GM23338 (cell line): Measurements from ENCODE around the gene AMDHD1. TPM values are rescaled to one million over a fixed set of nuclear protein-coding genes. Genes with fewer than 3 reads are reported as not detected.

ENCODE experiments used
- ATAC-seq: fragments of 200-7000 bp; cut with Tn5 transposase; 3 replicates; pipeline ENCODE4 v1.9.1; 2020
- DNase-seq: peaks from one replicate; pipeline ENCODE4 v3.0.0-alpha.2; 2015; ENCODE audit warnings: low spot score
- H2AFZ ChIP-seq: fragments of 200-600 bp; sonication (generic); 2 replicates; pipeline ENCODE4 v1.8.0; 2016; ENCODE audit warnings: antibody characterized with exemption, mild to moderate bottlenecking, moderate library complexity
- H3F3A ChIP-seq: fragments of 200-600 bp; sonication (generic); replicated peaks from 2 replicates; pipeline ENCODE4 v1.8.0; 2017; ENCODE audit warnings: antibody characterized with exemption, mixed run types, low read depth
- H3K27ac ChIP-seq: fragments of 200-600 bp; sonication (generic); 2 replicates; pipeline ENCODE4 v1.6.1; 2016; ENCODE audit warnings: low read depth
- H3K27me3 ChIP-seq: fragments of 200-600 bp; sonication (generic); 2 replicates; pipeline ENCODE4 v1.8.0; 2016; ENCODE audit warnings: mild to moderate bottlenecking, mixed run types, moderate library complexity; ENCODE audit not compliant: insufficient read depth
- H3K36me3 ChIP-seq: fragments of 200-600 bp; sonication (generic); 2 replicates; pipeline ENCODE4 v1.8.0; 2016; ENCODE audit warnings: mild to moderate bottlenecking; ENCODE audit not compliant: insufficient read depth
- H3K4me1 ChIP-seq: fragments of 200-600 bp; sonication (generic); 2 replicates; pipeline ENCODE4 v1.8.0; 2016; ENCODE audit warnings: mild to moderate bottlenecking, moderate library complexity; ENCODE audit not compliant: insufficient read depth
- H3K4me2 ChIP-seq: fragments of 200-600 bp; sonication (generic); 2 replicates; pipeline ENCODE4 v1.7.1; 2017; ENCODE audit warnings: mixed run types
- H3K4me3 ChIP-seq: fragments of 200-600 bp; sonication (generic); 2 replicates; pipeline ENCODE4 v1.6.1; 2016; ENCODE audit warnings: mixed run types
- H3K79me2 ChIP-seq: fragments of 200-600 bp; sonication (generic); replicated peaks from 2 replicates; pipeline ENCODE4 v1.8.0; 2017; ENCODE audit warnings: mild to moderate bottlenecking; ENCODE audit not compliant: insufficient read depth
- H3K9me2 ChIP-seq: fragments of 200-600 bp; sonication (generic); 2 replicates; pipeline ENCODE4 v1.8.0; 2017; ENCODE audit not compliant: insufficient read depth
- H4K20me1 ChIP-seq: fragments of 200-600 bp; sonication (generic); replicated peaks from 2 replicates; pipeline ENCODE4 v1.8.0; 2017; ENCODE audit warnings: mild to moderate bottlenecking; ENCODE audit not compliant: insufficient read depth
- H3K27ac Mint-ChIP-seq: 2 replicates; pipeline ENCODE4 v1.8.0; 2020; ENCODE audit warnings: inconsistent platforms, mild to moderate bottlenecking, moderate library complexity, mixed read lengths
- H3K27me3 Mint-ChIP-seq: 3 replicates; pipeline ENCODE4 v1.8.0; 2022; ENCODE audit warnings: low read depth, mild to moderate bottlenecking, moderate library complexity, mixed read lengths, inconsistent platforms; ENCODE audit not compliant: insufficient read depth, poor library complexity
- H3K36me3 Mint-ChIP-seq: 3 replicates; pipeline ENCODE4 v1.8.0; 2021; ENCODE audit warnings: low read depth, mild to moderate bottlenecking, inconsistent platforms, moderate library complexity, mixed read lengths
- H3K4me1 Mint-ChIP-seq: 3 replicates; pipeline ENCODE4 v1.8.0; 2020; ENCODE audit warnings: mild to moderate bottlenecking, inconsistent platforms, mixed read lengths
- H3K4me3 Mint-ChIP-seq: 3 replicates; pipeline ENCODE4 v1.8.0; 2021; ENCODE audit warnings: moderate library complexity, mild to moderate bottlenecking, inconsistent platforms, mixed read lengths
- H3K9me3 Mint-ChIP-seq: 3 replicates; pipeline ENCODE4 v1.8.0; 2020; ENCODE audit warnings: moderate library complexity, mild to moderate bottlenecking, inconsistent platforms, mixed read lengths
- CREB1 ChIP-seq: fragments of 250-450 bp; sonication (Bioruptor Pico); IDR thresholded peaks from 2 replicates; pipeline ENCODE4 v1.5.0; 2020; ENCODE audit warnings: low read depth, mild to moderate bottlenecking, moderate library complexity
- CTCF ChIP-seq, 2 experiments: fragments of 200-600 bp in 1 of 2; sonication (generic) in 1 of 2; conservative IDR thresholded peaks; 2 replicates each; pipeline versions ENCODE4 v1.5.1 to v1.6.1; 2016 to 2017; ENCODE audit warnings: antibody characterized with exemption in 2 of 2, low read depth in 2 of 2, mild to moderate bottlenecking in 2 of 2, moderate library complexity in 1 of 2
- EZH2 ChIP-seq: fragments of 200-600 bp; sonication (generic); IDR thresholded peaks from one replicate; pipeline ENCODE4 v1.8.0; 2017; ENCODE audit warnings: antibody characterized with exemption, mild to moderate bottlenecking, low read depth; ENCODE audit not compliant: unreplicated experiment
- JUNB ChIP-seq: IDR thresholded peaks from one replicate; pipeline ENCODE4 v1.6.1; 2016; ENCODE audit warnings: antibody characterized with exemption; ENCODE audit not compliant: unreplicated experiment
- NANOG ChIP-seq: IDR thresholded peaks from 2 replicates; pipeline ENCODE4 v1.6.1; 2016; ENCODE audit warnings: antibody characterized with exemption, borderline replicate concordance
- POLR2AphosphoS5 ChIP-seq: IDR thresholded peaks from 2 replicates; pipeline ENCODE4 v1.6.1; 2016; ENCODE audit warnings: antibody characterized with exemption, low read depth
- ZNF114 ChIP-seq: fragments of 250-450 bp; sonication (Bioruptor Pico); IDR thresholded peaks from 2 replicates; pipeline ENCODE4 v1.5.0; 2020; ENCODE audit warnings: mild to moderate bottlenecking, moderate library complexity
- polyA plus RNA-seq: library from polyadenylated mRNA; unstranded; fragments of >200 nt; fragmentation: Nextera tagmentation; extraction: Ambion mirVana; gene quantifications from 2 replicates; pipeline ENCODE4 v1.2.1, GENCODE V29; 2016
- total RNA-seq: library from RNA; depleted of rRNA; stranded (reverse); fragments of >200 nt; shearing (Covaris generic); gene quantifications from 2 replicates; pipeline ENCODE4 v1.2.3, GENCODE V29; 2014
- TF ChIP-seq, protein P1 (sequence below): IDR thresholded peaks from one replicate; pipeline ENCODE4 v1.6.1; 2018; ENCODE audit warnings: antibody characterized with exemption; ENCODE audit not compliant: unreplicated experiment
- TF ChIP-seq, protein P2 (sequence below): IDR thresholded peaks from 2 replicates; pipeline ENCODE4 v1.6.1; 2016; ENCODE audit warnings: antibody characterized with exemption

AMDHD1 gene
- total and polyA plus RNA-seq, 2 experiments from 2014 or later: 0.21 to 0.24 TPM

DNA sequence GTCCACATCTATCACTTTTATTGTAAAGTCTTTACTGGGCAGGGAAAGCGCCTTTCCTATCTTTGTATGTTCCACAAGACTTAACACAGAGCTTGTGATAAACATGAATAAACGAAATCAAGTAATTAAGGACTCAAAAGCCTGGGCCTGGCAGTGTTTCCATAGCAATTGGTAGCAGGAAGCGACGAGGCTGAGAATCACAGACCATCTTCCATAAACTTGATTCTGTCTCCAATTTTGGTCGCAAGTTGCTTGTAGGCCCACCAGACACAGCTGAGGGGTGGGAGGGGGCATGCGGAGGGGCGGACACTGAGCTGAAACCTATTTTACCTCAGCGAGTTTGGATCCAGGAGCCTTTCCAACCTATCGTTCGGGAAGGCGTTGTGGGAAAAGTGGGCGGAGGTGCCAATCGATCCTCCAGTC lies 1.0 kb upstream of the AMDHD1 start:
- H2AFZ ChIP-seq: peak overlapping the region; percentile 99
- H3K9me3 Mint-ChIP-seq: peaks cover 7% of the 10 kb centered on the region; the same call in 2 of the 3 replicates
- no peaks in the 10 kb centered on the region for H4K20me1 ChIP-seq
- ATAC-seq: no peak
- no peaks in the 10 kb centered on the region for H3K36me3 ChIP-seq
- H3K4me2 ChIP-seq: peak overlapping the region; percentile 82
- peak overlapping the region; percentile 92 for H3K4me3 Mint-ChIP-seq
- TF ChIP-seq CTCF (conservative IDR thresholded peaks at IDR 0.05; ENCODE audit: low read depth in 2 of 2) (no peak), ZNF114 (CRISPR knock-in tag) (no peak), NANOG (no peak), EZH2 (no peak), POLR2AphosphoS5 (no peak), CREB1 (no peak), JUNB (no peak)
- TF ChIP-seq, protein P1, sequence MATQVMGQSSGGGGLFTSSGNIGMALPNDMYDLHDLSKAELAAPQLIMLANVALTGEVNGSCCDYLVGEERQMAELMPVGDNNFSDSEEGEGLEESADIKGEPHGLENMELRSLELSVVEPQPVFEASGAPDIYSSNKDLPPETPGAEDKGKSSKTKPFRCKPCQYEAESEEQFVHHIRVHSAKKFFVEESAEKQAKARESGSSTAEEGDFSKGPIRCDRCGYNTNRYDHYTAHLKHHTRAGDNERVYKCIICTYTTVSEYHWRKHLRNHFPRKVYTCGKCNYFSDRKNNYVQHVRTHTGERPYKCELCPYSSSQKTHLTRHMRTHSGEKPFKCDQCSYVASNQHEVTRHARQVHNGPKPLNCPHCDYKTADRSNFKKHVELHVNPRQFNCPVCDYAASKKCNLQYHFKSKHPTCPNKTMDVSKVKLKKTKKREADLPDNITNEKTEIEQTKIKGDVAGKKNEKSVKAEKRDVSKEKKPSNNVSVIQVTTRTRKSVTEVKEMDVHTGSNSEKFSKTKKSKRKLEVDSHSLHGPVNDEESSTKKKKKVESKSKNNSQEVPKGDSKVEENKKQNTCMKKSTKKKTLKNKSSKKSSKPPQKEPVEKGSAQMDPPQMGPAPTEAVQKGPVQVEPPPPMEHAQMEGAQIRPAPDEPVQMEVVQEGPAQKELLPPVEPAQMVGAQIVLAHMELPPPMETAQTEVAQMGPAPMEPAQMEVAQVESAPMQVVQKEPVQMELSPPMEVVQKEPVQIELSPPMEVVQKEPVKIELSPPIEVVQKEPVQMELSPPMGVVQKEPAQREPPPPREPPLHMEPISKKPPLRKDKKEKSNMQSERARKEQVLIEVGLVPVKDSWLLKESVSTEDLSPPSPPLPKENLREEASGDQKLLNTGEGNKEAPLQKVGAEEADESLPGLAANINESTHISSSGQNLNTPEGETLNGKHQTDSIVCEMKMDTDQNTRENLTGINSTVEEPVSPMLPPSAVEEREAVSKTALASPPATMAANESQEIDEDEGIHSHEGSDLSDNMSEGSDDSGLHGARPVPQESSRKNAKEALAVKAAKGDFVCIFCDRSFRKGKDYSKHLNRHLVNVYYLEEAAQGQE: no peak
- TF ChIP-seq, protein P2, sequence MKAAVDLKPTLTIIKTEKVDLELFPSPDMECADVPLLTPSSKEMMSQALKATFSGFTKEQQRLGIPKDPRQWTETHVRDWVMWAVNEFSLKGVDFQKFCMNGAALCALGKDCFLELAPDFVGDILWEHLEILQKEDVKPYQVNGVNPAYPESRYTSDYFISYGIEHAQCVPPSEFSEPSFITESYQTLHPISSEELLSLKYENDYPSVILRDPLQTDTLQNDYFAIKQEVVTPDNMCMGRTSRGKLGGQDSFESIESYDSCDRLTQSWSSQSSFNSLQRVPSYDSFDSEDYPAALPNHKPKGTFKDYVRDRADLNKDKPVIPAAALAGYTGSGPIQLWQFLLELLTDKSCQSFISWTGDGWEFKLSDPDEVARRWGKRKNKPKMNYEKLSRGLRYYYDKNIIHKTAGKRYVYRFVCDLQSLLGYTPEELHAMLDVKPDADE: no peak
- H3F3A ChIP-seq: no peaks in the 10 kb centered on the region
- peaks cover 4% of the 10 kb centered on the region; the same call in 1 of the 3 replicates for H3K36me3 Mint-ChIP-seq
- H3K27me3 ChIP-seq: peaks cover 25% of the 10 kb centered on the region
- peaks cover 20% of the 10 kb centered on the region for H3K27me3 Mint-ChIP-seq
- no peaks in the 10 kb centered on the region for H3K79me2 ChIP-seq
- H3K4me1 ChIP-seq: peaks cover 4% of the 10 kb centered on the region; the same call in 1 of the 2 replicates
- H3K4me3 ChIP-seq: peak overlapping the region; percentile 90
- no peak overlapping the region for H3K27ac Mint-ChIP-seq
- no peak overlapping the region for H3K27ac ChIP-seq
- DNase-seq: no peak
- H3K9me2 ChIP-seq: no peaks in the 10 kb centered on the region
- H3K4me1 Mint-ChIP-seq: peaks cover 8% of the 10 kb centered on the region; the same call in 2 of the 3 replicates
